ENCODE results near the gene SLC27A2. TPM values are rescaled to one million over a fixed set of nuclear protein-coding genes. Genes with fewer than 3 reads are reported as not detected.

The SLC27A2 gene
- total RNA-seq, 2 experiments from 2014 or later: not detected

GRCh38 chr15:50181201-50181968 is 611 bp upstream of the SLC27A2 start:
- Histone ChIP-seq H3K9me3 (ENCODE audit: low read length) (no peaks in the 10 kb centered on the region), H3K36me3 (ENCODE audit: insufficient read depth, low read length) (no peaks in the 10 kb centered on the region), H3K4me1 (ENCODE audit: insufficient read depth, low read length, poor library complexity, severe bottlenecking) (no peaks in the 10 kb centered on the region), H3K4me3 (ENCODE audit: low read depth, low read length, poor library complexity, severe bottlenecking) (no peak overlapping the region), H3K4me2 (ENCODE audit: low read length) (no peak overlapping the region), H3K9me2 (ENCODE audit: insufficient read depth, low read length) (no peaks in the 10 kb centered on the region), H2AFZ (ENCODE audit: low read length) (no peak overlapping the region), H3K79me2 (ENCODE audit: insufficient read depth, low read depth, low read length) (no peaks in the 10 kb centered on the region), H3K27ac (ENCODE audit: low read depth, low read length, poor library complexity, severe bottlenecking) (no peak overlapping the region), H4K20me1 (ENCODE audit: insufficient read depth, low read length) (no peaks in the 10 kb centered on the region)
- POLR2A ChIA-PET: interaction anchor here (0.5 kb wide), 1 partner anchor 114 kb away, joined by 4 read pairs; no protein-coding TSS in a partner anchor
- no TSS peak for BruUV-seq (replicated peaks)
- intact Hi-C loops (cut with micrococcal nuclease; ENCODE audit: unreplicated experiment): no loop called here
- no peak for TF ChIP-seq CTCF (conservative IDR thresholded peaks at IDR 0.05; ENCODE audit: low read length)
- TF ChIP-seq EZH2phosphoT487 (IDR thresholded peaks at IDR 0.05; ENCODE audit: borderline replicate concordance, low read depth, low read length): no peak
- CTCF ChIA-PET (ENCODE audit: unreplicated experiment): no interaction called here
- DNase-seq (ENCODE audit: low spot score): no peak

- no peaks in the 10 kb centered on the region for H3K9me2 ChIP-seq (ENCODE audit: insufficient read depth, low read length)
- H2AFZ ChIP-seq (ENCODE audit: low read length): no peak overlapping the region
- no peak overlapping the region; the same call in 1 of the 2 replicates for H3K4me2 ChIP-seq (ENCODE audit: low read length)
- H3K4me3 ChIP-seq (ENCODE audit: low read depth, low read length, poor library complexity, severe bottlenecking): no peak overlapping the region
- H3K36me3 ChIP-seq (ENCODE audit: insufficient read depth, low read length): no peaks in the 10 kb centered on the region
- H4K20me1 ChIP-seq (ENCODE audit: insufficient read depth, low read length): no peaks in the 10 kb centered on the region
- BruUV-seq (replicated peaks): no TSS peak
- TF ChIP-seq CTCF (conservative IDR thresholded peaks at IDR 0.05; ENCODE audit: low read length) (no peak), EZH2phosphoT487 (IDR thresholded peaks at IDR 0.05; ENCODE audit: borderline replicate concordance, low read depth, low read length) (no peak)
- no peak for DNase-seq (ENCODE audit: low spot score)
- ChIA-PET POLR2A (interaction anchor here (0.6 kb wide), 1 partner anchor 27 kb away, joined by 3 read pairs; no protein-coding TSS in a partner anchor), CTCF (ENCODE audit: unreplicated experiment) (no interaction called here)
- no peaks in the 10 kb centered on the region for H3K79me2 ChIP-seq (ENCODE audit: insufficient read depth, low read depth, low read length)
- no peaks in the 10 kb centered on the region for H3K9me3 ChIP-seq (ENCODE audit: low read length)
- no peaks in the 10 kb centered on the region for H3K4me1 ChIP-seq (ENCODE audit: insufficient read depth, low read length, poor library complexity, severe bottlenecking)
- H3K27ac ChIP-seq (ENCODE audit: low read depth, low read length, poor library complexity, severe bottlenecking): no peak overlapping the region
- intact Hi-C loops (cut with micrococcal nuclease; ENCODE audit: unreplicated experiment): no loop called here
Observed at GRCh38 chr15:50182219-50183013, 420 bp downstream of the SLC27A2 start.
